Suprapubic skin (tissue), 4 donors: ENCODE measurements around the gene ARID3A. TPM values are rescaled to one million over a fixed set of nuclear protein-coding genes. Genes with fewer than 3 reads are reported as not detected.

Experiments used
- DNase-seq, 2 donors: peaks; one replicate each; pipeline ENCODE4 v3.0.0-alpha.2; 2019; ENCODE audit warnings: low spot score in 2 of 2
- H3K27ac ChIP-seq: fragments of 200-600 bp; sonication (generic); one replicate; pipeline ENCODE4 v1.5.1; 2019
- H3K27me3 ChIP-seq: fragments of 200-600 bp; sonication (generic); one replicate; pipeline ENCODE4 v1.5.1; 2019
- H3K36me3 ChIP-seq: fragments of 200-600 bp; sonication (generic); one replicate; pipeline ENCODE4 v1.5.1; 2019
- H3K4me1 ChIP-seq: fragments of 200-600 bp; sonication (generic); one replicate; pipeline ENCODE4 v1.5.1; 2019
- H3K4me3 ChIP-seq: fragments of 200-600 bp; sonication (generic); one replicate; pipeline ENCODE4 v1.5.1; 2019; ENCODE audit warnings: mild to moderate bottlenecking
- H3K9me3 ChIP-seq: fragments of 200-600 bp; sonication (generic); one replicate; pipeline ENCODE4 v1.5.1; 2019
- CTCF ChIP-seq, 2 donors: fragments of 200-600 bp in 1 of 2; fragments of 450-650 bp in 1 of 2; sonication (generic) in 1 of 2; IDR thresholded peaks; one replicate each; pipeline ENCODE4 v1.5.1; 2016 to 2019; ENCODE audit warnings: antibody characterized with exemption in 2 of 2, mild to moderate bottlenecking in 1 of 2, moderate library complexity in 1 of 2
- EP300 ChIP-seq: sonication (generic); formaldehyde crosslinking; IDR thresholded peaks from one replicate; pipeline ENCODE4 v1.6.1; 2017; ENCODE audit warnings: antibody characterized with exemption
- POLR2A ChIP-seq, 2 donors: fragments of 450-650 bp; IDR thresholded peaks; one replicate each; pipeline ENCODE4 v1.6.1; 2017; ENCODE audit warnings: antibody characterized with exemption in 2 of 2, mild to moderate bottlenecking in 2 of 2, moderate library complexity in 2 of 2
- POLR2AphosphoS5 ChIP-seq, 3 donors: sonication (generic); formaldehyde crosslinking; IDR thresholded peaks; one replicate each; pipeline ENCODE4 v1.6.1; 2017; ENCODE audit warnings: antibody characterized with exemption in 3 of 3
- WGBS: methylation state at CpG from one replicate; pipeline ENCODE4 v1.1.5; 2018; 5-methylcytosine and 5-hydroxymethylcytosine counted together
- total RNA-seq, 4 donors: library from RNA; depleted of rRNA; stranded (reverse); fragments of >200 nt; gene quantifications; one replicate each; pipeline ENCODE4 v1.1.0, GENCODE V29; 2016

ARID3A gene
- total RNA-seq, 4 donors from 2014 or later, result 4.7 to 7.5 (median 6.1) TPM

DNA sequence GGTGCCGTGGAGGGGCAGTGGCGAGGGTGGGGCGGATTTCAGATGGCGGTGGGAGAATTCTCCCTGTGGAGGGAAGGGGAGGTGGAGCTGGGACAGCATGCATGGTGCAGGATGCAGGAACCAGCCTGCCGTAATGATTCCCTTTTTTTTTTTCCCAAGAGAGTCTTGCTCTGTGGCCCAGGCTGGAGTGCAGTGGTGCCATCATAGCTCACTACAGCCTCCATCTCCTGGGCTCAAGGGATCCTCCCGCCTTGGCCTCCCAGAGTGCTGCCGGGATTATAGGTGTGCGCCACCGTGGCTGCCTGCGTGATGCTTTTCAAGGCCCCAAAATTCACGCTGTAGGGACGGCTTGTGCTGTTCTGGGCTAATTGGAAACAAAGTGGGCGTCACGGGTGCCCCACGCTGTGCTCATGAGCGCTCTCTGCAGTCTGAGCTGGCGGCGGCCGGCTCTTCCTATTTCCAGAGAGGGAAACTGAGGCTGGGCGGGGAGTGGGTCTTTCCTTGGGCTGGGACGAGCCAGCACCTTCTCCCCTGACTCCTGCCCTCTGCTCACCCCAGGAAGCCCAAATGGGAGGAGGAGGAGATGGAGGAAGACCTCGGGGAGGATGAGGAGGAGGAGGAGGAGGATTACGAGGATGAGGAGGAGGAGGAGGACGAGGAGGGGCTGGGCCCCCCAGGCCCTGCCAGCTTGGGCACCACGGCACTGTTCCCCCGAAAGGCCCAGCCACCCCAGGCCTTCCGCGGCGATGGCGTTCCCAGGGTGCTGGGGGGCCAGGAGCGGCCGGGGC is 6.2 kb downstream of the ARID3A start:
- Histone ChIP-seq H3K4me1 (peaks cover 48% of the 10 kb centered on the region), H3K4me3 (no peak overlapping the region)

DNA sequence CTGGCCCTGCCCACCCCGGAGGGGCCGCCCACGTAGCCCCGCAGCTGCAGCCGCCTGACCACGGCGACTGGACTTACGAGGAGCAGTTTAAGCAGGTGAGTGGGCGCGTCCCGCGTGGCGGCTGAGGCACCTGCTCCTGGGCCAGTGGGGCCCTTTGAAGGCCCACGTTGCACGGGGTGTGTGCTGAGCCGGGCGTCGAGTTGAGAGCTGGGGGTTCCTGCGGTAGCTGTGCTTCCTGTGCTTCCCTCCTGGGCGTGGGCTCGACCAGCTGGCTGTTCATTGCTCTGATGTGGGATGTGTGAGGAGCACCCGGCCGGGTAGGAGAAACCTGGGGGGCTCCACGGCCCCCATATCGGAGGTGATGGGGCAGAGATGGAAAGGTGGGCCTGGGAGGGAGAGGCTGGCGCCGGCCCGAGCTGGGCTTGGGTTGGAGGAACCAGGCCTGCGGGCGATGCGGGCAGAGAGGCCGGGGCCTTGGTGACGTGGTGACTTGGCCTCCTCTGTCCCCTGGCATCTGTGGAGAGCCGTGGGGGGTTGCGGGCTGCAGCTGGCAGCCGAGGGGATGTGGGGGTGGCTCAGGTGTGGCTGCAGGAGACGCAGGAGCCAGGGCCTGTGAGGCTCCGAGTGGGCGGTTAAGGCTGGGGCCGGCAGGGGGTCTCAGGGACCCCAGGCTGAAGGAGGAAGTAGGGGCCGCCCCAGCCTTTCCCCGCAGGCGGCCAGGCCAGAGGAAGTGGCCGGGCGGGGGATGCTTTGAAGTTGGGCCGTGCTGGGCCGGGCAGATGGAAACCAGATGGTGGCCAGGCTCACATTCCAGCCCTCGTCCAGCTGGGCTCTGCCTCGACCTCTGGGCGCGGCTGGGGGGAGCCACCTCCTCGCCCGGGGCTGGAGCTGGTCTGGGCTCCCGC is 7.1 kb downstream of the ARID3A start:
- no peaks in the 10 kb centered on the region for H3K9me3 ChIP-seq
- H3K27me3 ChIP-seq, result no peaks in the 10 kb centered on the region
- no peak overlapping the region for H3K4me3 ChIP-seq
- no peak for TF ChIP-seq EP300
- TF ChIP-seq POLR2AphosphoS5 (IDR thresholded peaks at IDR 0.05), result peak in 1 of 3 donors; percentile 52
- H3K36me3 ChIP-seq, result peaks cover 8% of the 10 kb centered on the region
- 50% methylated on average over 20 of the region's 54 CpGs for WGBS
- no peak for DNase-seq
- H3K27ac ChIP-seq, result peak overlapping the region; percentile 7
- H3K4me1 ChIP-seq, result peaks cover 40% of the 10 kb centered on the region

More for the DNA sequence above, 6.2 kb downstream of the ARID3A start:
- 82% methylated on average over 25 of the region's 32 CpGs for WGBS
- no peak for TF ChIP-seq CTCF (IDR thresholded peaks at IDR 0.05)
- peaks cover 8% of the 10 kb centered on the region for H3K36me3 ChIP-seq
- DNase-seq, result no peak
- H3K27me3 ChIP-seq, result no peaks in the 10 kb centered on the region
- H3K27ac ChIP-seq, result no peak overlapping the region
- no peaks in the 10 kb centered on the region for H3K9me3 ChIP-seq

DNA sequence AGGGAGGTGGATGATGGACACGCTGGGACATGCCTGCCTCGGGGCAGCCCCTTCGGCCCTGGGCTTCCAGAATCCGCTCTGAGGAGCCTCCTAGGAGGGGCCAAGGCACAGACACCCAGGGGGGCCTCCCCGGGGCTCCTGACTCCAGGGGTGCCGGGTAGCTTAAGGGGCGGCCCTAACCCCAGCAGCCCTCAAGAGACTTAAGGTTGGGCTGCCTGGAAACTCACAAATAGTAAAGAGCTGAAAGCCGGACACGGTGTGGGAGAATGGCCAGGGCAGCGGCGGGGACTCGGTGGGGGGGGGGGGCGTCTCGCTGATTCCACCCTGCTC is 7.7 kb downstream of the ARID3A start:
- H3K4me1 ChIP-seq, result peaks cover 34% of the 10 kb centered on the region
- peaks cover 8% of the 10 kb centered on the region for H3K36me3 ChIP-seq
- H3K27ac ChIP-seq, result peak overlapping the region; percentile 7
- no peaks in the 10 kb centered on the region for H3K27me3 ChIP-seq
- 20% methylated on average over 1 of the region's 14 CpGs for WGBS
- no peaks in the 10 kb centered on the region for H3K9me3 ChIP-seq
- TF ChIP-seq POLR2AphosphoS5 (IDR thresholded peaks at IDR 0.05) (no peak), CTCF (IDR thresholded peaks at IDR 0.05) (no peak), EP300 (no peak), POLR2A (IDR thresholded peaks at IDR 0.05) (no peak)
- H3K4me3 ChIP-seq, result no peak overlapping the region
- no peak for DNase-seq

DNA sequence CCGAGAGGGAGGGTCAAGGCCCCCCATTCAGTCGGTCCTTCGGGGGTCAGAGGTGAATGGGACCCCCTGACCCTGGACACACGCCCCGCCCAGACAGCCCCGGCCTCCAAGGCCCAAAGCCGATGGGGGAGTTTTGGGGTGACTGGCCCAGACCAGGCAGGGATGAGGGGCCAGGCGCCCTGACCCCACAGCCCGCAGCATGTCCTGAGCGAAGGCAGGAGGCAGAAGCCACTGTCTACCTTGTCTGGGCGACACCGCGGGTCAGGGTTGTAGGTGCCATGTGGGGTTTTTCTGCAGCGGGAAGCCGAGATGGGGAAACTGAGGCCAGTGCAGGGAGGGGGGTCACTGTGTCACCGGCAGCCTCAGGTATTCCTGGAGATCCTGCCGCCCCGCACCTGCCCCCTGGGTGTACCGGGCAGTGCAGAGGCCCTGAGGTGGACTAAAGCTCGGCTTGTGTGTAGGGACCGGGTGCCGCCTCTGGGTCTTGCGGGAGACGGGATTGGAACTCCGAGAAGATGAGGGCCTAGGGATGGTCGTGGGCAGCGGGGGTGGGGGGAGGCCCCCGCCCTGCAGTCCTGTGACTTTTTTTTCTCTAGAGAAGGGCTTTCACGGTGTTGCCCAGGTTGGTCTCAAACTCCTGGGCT is 8.5 kb downstream of the ARID3A start:
- H3K27ac ChIP-seq, result peak overlapping the region; percentile 5
- TF ChIP-seq EP300 (no peak), POLR2A (IDR thresholded peaks at IDR 0.05) (no peak), CTCF (IDR thresholded peaks at IDR 0.05) (no peak), POLR2AphosphoS5 (IDR thresholded peaks at IDR 0.05) (no peak)
- peaks cover 4% of the 10 kb centered on the region for H3K36me3 ChIP-seq
- no peak overlapping the region for H3K4me3 ChIP-seq
- DNase-seq, result no peak
- no peaks in the 10 kb centered on the region for H3K9me3 ChIP-seq
- H3K4me1 ChIP-seq, result peaks cover 34% of the 10 kb centered on the region
- WGBS, result 74% methylated on average over 23 of the region's 29 CpGs
- no peaks in the 10 kb centered on the region for H3K27me3 ChIP-seq

GRCh38 chr19:934865-935479 is 9.1 kb downstream of the ARID3A start:
- H3K27me3 ChIP-seq, result no peaks in the 10 kb centered on the region
- WGBS, result 26% methylated on average over 14 of the region's 31 CpGs
- TF ChIP-seq POLR2A (IDR thresholded peaks at IDR 0.05), result no peak
- peak in 2 of 3 donors; percentile 38 to 44 for TF ChIP-seq POLR2AphosphoS5 (IDR thresholded peaks at IDR 0.05)
- TF ChIP-seq EP300, result no peak
- no peak for TF ChIP-seq CTCF (IDR thresholded peaks at IDR 0.05)
- no peak overlapping the region for H3K4me3 ChIP-seq
- H3K4me1 ChIP-seq, result peaks cover 35% of the 10 kb centered on the region
- peak; percentile 88 to 91 for DNase-seq
- H3K36me3 ChIP-seq, result no peaks in the 10 kb centered on the region
- H3K27ac ChIP-seq, result peak overlapping the region; percentile 5
- H3K9me3 ChIP-seq, result no peaks in the 10 kb centered on the region
